Naive thymus-derived CD4-positive, alpha-beta T cell (primary cell): ENCODE results near the gene LRP1. TPM values are rescaled to one million over a fixed set of nuclear protein-coding genes. Genes with fewer than 3 reads are reported as not detected.
A peak's percentile ranks its signal among the peaks of the same experiment; 100 is the strongest.

ENCODE experiments used
- ATAC-seq: fragments of 150-1000 bp; cut with Tn5 transposase; 2 replicates; pipeline ENCODE4 v1.10.0; 2021; ENCODE audit warnings: mild to moderate bottlenecking, moderate library complexity
- CTCF ChIA-PET: fragments of 350-600 bp; sonication (Branson Sonifier 250); formaldehyde crosslinking; loops from one replicate; lab custom pipeline; 2021; ENCODE audit warnings: antibody characterized with exemption; lab: Charles Lee
- POLR2A ChIA-PET: fragments of 350-600 bp; sonication (Branson Sonifier 250); formaldehyde crosslinking; loops from one replicate; lab custom pipeline; 2021; ENCODE audit warnings: antibody characterized with exemption, inconsistent platforms; lab: Charles Lee
- DNase-seq, 9 donors: peaks; one replicate each; pipeline versions ENCODE4 v3.0.0 to v3.0.0-alpha.2; 2020 to 2022; ENCODE audit warnings: mixed read lengths in 1 of 9
- H3K27ac ChIP-seq: one replicate; pipeline ENCODE4 v1.7.0; 2013; ENCODE audit warnings: mild to moderate bottlenecking, low read depth, low read length, moderate library complexity
- H3K27me3 ChIP-seq, 2 donors: one replicate each; pipeline ENCODE4 v1.7.0; 2013; ENCODE audit warnings: low read length in 2 of 2, mild to moderate bottlenecking in 2 of 2, moderate library complexity in 2 of 2; ENCODE audit not compliant: control insufficient read depth in 2 of 2, insufficient read depth in 2 of 2
- H3K36me3 ChIP-seq, 3 experiments: 1 replicate in 2 of 3; 2 replicates in 1 of 3; pipeline ENCODE4 v1.7.0; 2013; ENCODE audit warnings: low read length in 3 of 3, mild to moderate bottlenecking in 3 of 3, moderate library complexity in 1 of 3; ENCODE audit not compliant: insufficient read depth in 3 of 3, control insufficient read depth in 2 of 3
- H3K4me1 ChIP-seq, 2 donors: one replicate each; pipeline ENCODE4 v1.7.0; 2013; ENCODE audit warnings: low read length in 2 of 2, mild to moderate bottlenecking in 2 of 2, moderate library complexity in 1 of 2; ENCODE audit not compliant: control insufficient read depth in 2 of 2, insufficient read depth in 2 of 2
- H3K4me3 ChIP-seq: 2 replicates; pipeline ENCODE4 v1.7.0; 2013; ENCODE audit warnings: mild to moderate bottlenecking, low read length
- H3K9me3 ChIP-seq, 3 experiments: 1 replicate in 2 of 3; 2 replicates in 1 of 3; pipeline ENCODE4 v1.7.0; 2013; ENCODE audit warnings: low read length in 3 of 3; ENCODE audit not compliant: control insufficient read depth in 2 of 3
- H3K27ac Mint-ChIP-seq, 9 donors: one replicate each; pipeline ENCODE4 v1.8.0; 2020 to 2022; ENCODE audit warnings: mixed read lengths in 9 of 9, mild to moderate bottlenecking in 8 of 9, moderate library complexity in 5 of 9, inconsistent platforms in 2 of 9
- H3K27me3 Mint-ChIP-seq, 5 donors: one replicate each; pipeline ENCODE4 v1.8.0; 2021 to 2022; ENCODE audit warnings: mixed read lengths in 5 of 5, mild to moderate bottlenecking in 1 of 5
- H3K36me3 Mint-ChIP-seq, 5 donors: one replicate each; pipeline ENCODE4 v1.8.0; 2020 to 2022; ENCODE audit warnings: mixed read lengths in 5 of 5, mild to moderate bottlenecking in 3 of 5, inconsistent platforms in 1 of 5
- H3K4me1 Mint-ChIP-seq, 7 donors: one replicate each; pipeline ENCODE4 v1.8.0; 2020 to 2022; ENCODE audit warnings: mixed read lengths in 7 of 7, mild to moderate bottlenecking in 3 of 7, inconsistent platforms in 1 of 7
- H3K4me3 Mint-ChIP-seq, 10 donors: one replicate each; pipeline ENCODE4 v1.8.0; 2020 to 2022; ENCODE audit warnings: mild to moderate bottlenecking in 10 of 10, mixed read lengths in 10 of 10, moderate library complexity in 6 of 10, inconsistent platforms in 2 of 10
- H3K9me3 Mint-ChIP-seq, 11 donors: one replicate each; pipeline ENCODE4 v1.8.0; 2020 to 2022; ENCODE audit warnings: mixed read lengths in 11 of 11, mild to moderate bottlenecking in 4 of 11, inconsistent platforms in 1 of 11, moderate library complexity in 1 of 11
- intact Hi-C, 2 donors: fragments of 100-400 bp; cut with micrococcal nuclease; formaldehyde crosslinking; loops; one replicate each; pipeline ENCODE4 v1.15.1; 2023
- polyA plus RNA-seq, 2 donors: library from polyadenylated mRNA; unstranded; fragments of 300-500 nt; fragmentation: Illumina TruSeq; gene quantifications; one replicate each; pipeline ENCODE4 v1.2.3, GENCODE V29; 2021
- total RNA-seq, 6 experiments: library from RNA in 5 of 6; stranded (reverse) in 5 of 6; gene quantifications; 1 replicate in 5 of 6; 2 replicates in 1 of 6; pipeline ENCODE4 v1.2.3 and lab custom pipeline; 2021 to 2026

LRP1 gene
- total and polyA plus RNA-seq, 7 experiments from 2014 or later, result 0.58 to 119 (median 10.5) TPM

- CTCF ChIA-PET, result interaction anchor here (1.0 to 6.7 kb wide), 4 partner anchors 45 to 413 kb away, joined by 3 to 34 read pairs (median 4); partner anchors contain the start of gene LRP1
- DNase-seq (no peak), ATAC-seq (no peak)
- Histone ChIP-seq H3K27ac (no peak overlapping the region), H3K4me1 (no peaks in the 10 kb centered on the region), H3K36me3 (no peaks in the 10 kb centered on the region), H3K4me3 (no peak overlapping the region), H3K27me3 (no peaks in the 10 kb centered on the region), H3K9me3 (no peaks in the 10 kb centered on the region)
- Mint-ChIP-seq H3K4me1 (peaks cover 0 to 6% (median 0%) of the 10 kb centered on the region in 7 donors), H3K36me3 (peaks cover 0 to 9% (median 0%) of the 10 kb centered on the region in 5 donors), H3K4me3 (no peak overlapping the region), H3K9me3 (no peaks in the 10 kb centered on the region), H3K27me3 (no peaks in the 10 kb centered on the region), H3K27ac (no peak overlapping the region)
- POLR2A ChIA-PET, result no interaction called here
- intact Hi-C loops, result loop anchor here (1.0 kb wide), 1 partner anchor 49 kb away; no protein-coding TSS in a partner anchor
Observed at GRCh38 chr12:57173683-57174082, 45.4 kb downstream of the LRP1 start.

DNA sequence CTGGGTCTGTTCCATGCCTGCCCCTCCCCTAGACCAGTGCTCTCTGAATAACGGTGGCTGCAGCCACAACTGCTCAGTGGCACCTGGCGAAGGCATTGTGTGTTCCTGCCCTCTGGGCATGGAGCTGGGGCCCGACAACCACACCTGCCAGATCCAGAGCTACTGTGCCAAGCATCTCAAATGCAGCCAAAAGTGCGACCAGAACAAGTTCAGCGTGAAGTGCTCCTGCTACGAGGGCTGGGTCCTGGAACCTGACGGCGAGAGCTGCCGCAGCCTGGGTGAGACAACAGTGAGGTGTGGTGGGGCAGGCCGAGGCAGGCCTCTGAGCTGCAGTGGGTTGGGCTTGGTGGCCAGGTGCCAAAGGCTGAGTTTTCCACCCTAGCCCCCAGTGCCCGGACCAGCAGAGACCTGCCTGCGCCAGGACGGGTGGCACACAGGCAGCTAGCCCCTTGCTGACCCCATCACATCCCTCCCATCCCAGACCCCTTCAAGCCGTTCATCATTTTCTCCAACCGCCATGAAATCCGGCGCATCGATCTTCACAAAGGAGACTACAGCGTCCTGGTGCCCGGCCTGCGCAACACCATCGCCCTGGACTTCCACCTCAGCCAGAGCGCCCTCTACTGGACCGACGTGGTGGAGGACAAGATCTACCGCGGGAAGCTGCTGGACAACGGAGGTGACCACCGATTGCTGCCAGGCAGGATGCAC, 47.3 kb downstream of the LRP1 start:
- no peak overlapping the region for H3K4me3 ChIP-seq
- H3K9me3 ChIP-seq, result no peaks in the 10 kb centered on the region
- peaks cover 0 to 13% (median 0%) of the 10 kb centered on the region in 5 donors for H3K36me3 Mint-ChIP-seq
- POLR2A ChIA-PET, result no interaction called here
- peak; percentile 63 for ATAC-seq
- DNase-seq, result peak in 4 of 9 donors; percentile 13 to 66 (median 26)
- H3K4me1 ChIP-seq, result no peaks in the 10 kb centered on the region
- no peak overlapping the region for H3K27ac ChIP-seq
- H3K9me3 Mint-ChIP-seq, result no peaks in the 10 kb centered on the region
- CTCF ChIA-PET, result interaction anchor here (0.6 to 6.7 kb wide), 4 partner anchors 11 to 500 kb away, joined by 3 to 34 read pairs (median 5); no protein-coding TSS in a partner anchor
- no peaks in the 10 kb centered on the region for H3K27me3 ChIP-seq
- H3K27ac Mint-ChIP-seq, result peak overlapping the region in 1 of 9 donors; percentile 46
- H3K4me3 Mint-ChIP-seq, result no peak overlapping the region
- H3K36me3 ChIP-seq, result no peaks in the 10 kb centered on the region
- no peaks in the 10 kb centered on the region for H3K27me3 Mint-ChIP-seq
- H3K4me1 Mint-ChIP-seq, result peaks cover 0 to 6% (median 0%) of the 10 kb centered on the region in 7 donors
- intact Hi-C loops, result no loop called here

DNA sequence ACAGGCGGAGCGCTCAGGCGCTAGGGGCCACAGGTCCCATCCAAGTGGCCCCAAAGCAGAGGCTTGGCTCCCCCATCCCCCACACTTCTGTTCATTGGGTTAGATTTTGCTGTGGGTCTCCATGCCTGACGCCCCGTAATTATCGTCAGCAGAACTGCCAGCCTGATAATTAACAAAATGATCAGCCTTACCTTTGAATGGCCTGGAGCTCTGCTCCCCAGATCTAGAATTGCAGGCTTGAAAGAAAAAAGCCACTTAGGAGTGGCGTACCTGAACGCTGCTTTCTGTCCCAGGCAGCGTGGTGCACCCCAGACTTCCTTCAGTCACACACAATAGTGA, 47.8 kb downstream of the LRP1 start:
- H3K4me3 Mint-ChIP-seq, result no peak overlapping the region
- Histone ChIP-seq H3K27ac (no peak overlapping the region), H3K36me3 (no peaks in the 10 kb centered on the region), H3K27me3 (no peaks in the 10 kb centered on the region), H3K4me1 (no peaks in the 10 kb centered on the region), H3K9me3 (no peaks in the 10 kb centered on the region), H3K4me3 (no peak overlapping the region)
- no peaks in the 10 kb centered on the region for H3K9me3 Mint-ChIP-seq
- DNase-seq (no peak), ATAC-seq (no peak)
- H3K36me3 Mint-ChIP-seq, result peaks cover 0 to 12% (median 0%) of the 10 kb centered on the region in 5 donors
- intact Hi-C loops, result no loop called here
- H3K27ac Mint-ChIP-seq, result no peak overlapping the region
- ChIA-PET POLR2A (no interaction called here), CTCF (interaction anchor here (1.1 to 6.7 kb wide), 3 partner anchors 11 to 107 kb away, joined by 3 to 34 read pairs (median 7); no protein-coding TSS in a partner anchor)
- no peaks in the 10 kb centered on the region for H3K27me3 Mint-ChIP-seq
- peaks cover 0 to 6% (median 0%) of the 10 kb centered on the region in 7 donors for H3K4me1 Mint-ChIP-seq

GRCh38 chr12:57176846-57177245, 48.6 kb downstream of the LRP1 start:
- intact Hi-C loops, result no loop called here
- Mint-ChIP-seq H3K27ac (peak overlapping the region in 1 of 9 donors; percentile 41), H3K9me3 (no peaks in the 10 kb centered on the region), H3K4me1 (peaks cover 0 to 4% (median 0%) of the 10 kb centered on the region in 7 donors), H3K36me3 (peaks cover 0 to 9% (median 0%) of the 10 kb centered on the region in 5 donors), H3K27me3 (peaks cover 0 to 2% (median 0%) of the 10 kb centered on the region in 5 donors), H3K4me3 (no peak overlapping the region)
- H3K27ac ChIP-seq, result no peak overlapping the region
- ChIA-PET POLR2A (no interaction called here), CTCF (interaction anchor here (2.2 to 6.7 kb wide), 2 partner anchors 53 to 107 kb away, joined by 7 to 34 read pairs; no protein-coding TSS in a partner anchor)
- no peaks in the 10 kb centered on the region for H3K36me3 ChIP-seq
- no peak for ATAC-seq
- H3K27me3 ChIP-seq, result no peaks in the 10 kb centered on the region
- DNase-seq, result no peak
- H3K4me1 ChIP-seq, result no peaks in the 10 kb centered on the region
- no peak overlapping the region for H3K4me3 ChIP-seq
- no peaks in the 10 kb centered on the region for H3K9me3 ChIP-seq

GRCh38 chr12:57177354-57177753, 49.1 kb downstream of the LRP1 start:
- no peaks in the 10 kb centered on the region for H3K27me3 ChIP-seq
- no peaks in the 10 kb centered on the region for H3K4me1 ChIP-seq
- Mint-ChIP-seq H3K4me3 (no peak overlapping the region), H3K36me3 (peaks cover 0 to 9% (median 0%) of the 10 kb centered on the region in 5 donors), H3K27ac (peak overlapping the region in 1 of 9 donors; percentile 41), H3K4me1 (peaks cover 0 to 4% (median 0%) of the 10 kb centered on the region in 7 donors), H3K9me3 (no peaks in the 10 kb centered on the region), H3K27me3 (peaks cover 0 to 2% (median 0%) of the 10 kb centered on the region in 5 donors)
- no peaks in the 10 kb centered on the region for H3K36me3 ChIP-seq
- H3K4me3 ChIP-seq, result no peak overlapping the region
- ChIA-PET CTCF (no interaction called here), POLR2A (no interaction called here)
- ATAC-seq (no peak), DNase-seq (no peak)
- intact Hi-C loops, result no loop called here
- no peaks in the 10 kb centered on the region for H3K9me3 ChIP-seq
- no peak overlapping the region for H3K27ac ChIP-seq

- no peak overlapping the region for H3K4me3 ChIP-seq
- intact Hi-C loops, result no loop called here
- no peak for ATAC-seq
- ChIA-PET CTCF (interaction anchor here (1.0 kb wide), 1 partner anchor 52 kb away, joined by 4 read pairs; no protein-coding TSS in a partner anchor), POLR2A (no interaction called here)
- Mint-ChIP-seq H3K4me3 (no peak overlapping the region), H3K9me3 (no peaks in the 10 kb centered on the region), H3K27me3 (peaks cover 0 to 2% (median 0%) of the 10 kb centered on the region in 5 donors), H3K4me1 (peaks cover 3 to 10% (median 5%) of the 10 kb centered on the region in 7 donors), H3K27ac (peak overlapping the region in 1 of 9 donors; percentile 45), H3K36me3 (peaks cover 0 to 9% (median 0%) of the 10 kb centered on the region in 5 donors)
- H3K4me1 ChIP-seq, result no peaks in the 10 kb centered on the region
- no peak overlapping the region for H3K27ac ChIP-seq
- no peaks in the 10 kb centered on the region for H3K27me3 ChIP-seq
- H3K36me3 ChIP-seq, result no peaks in the 10 kb centered on the region
- no peaks in the 10 kb centered on the region for H3K9me3 ChIP-seq
- no peak for DNase-seq
Observed at GRCh38 chr12:57178213-57178612, 49.9 kb downstream of the LRP1 start.
